BJ (cell line): ENCODE data around the gene SEMG2. TPM values are rescaled to one million over a fixed set of nuclear protein-coding genes. Genes with fewer than 3 reads are reported as not detected.

Source experiments
- CTCF ChIA-PET: fragments of 350-600 bp; formaldehyde crosslinking; extraction: SDS; loops from one replicate; lab custom pipeline; 2021; ENCODE audit warnings: antibody characterized with exemption, inconsistent platforms; lab: Yijun Ruan, JAX
- POLR2A ChIA-PET: fragments of 300-600 bp; sonication (Branson Sonifier 250); formaldehyde crosslinking; extraction: SDS; loops from one replicate; lab custom pipeline; 2021; ENCODE audit warnings: antibody characterized with exemption; lab: Charles Lee
- DNase-seq: peaks from one replicate; pipeline ENCODE4 v3.0.0-alpha.2; 2011; ENCODE audit warnings: low read depth
- H3K27me3 ChIP-seq: 2 replicates; pipeline ENCODE4 v1.6.0; 2011; ENCODE audit warnings: low read length; ENCODE audit not compliant: control insufficient read depth, insufficient read depth
- H3K36me3 ChIP-seq: 2 replicates; pipeline ENCODE4 v1.5.1; 2011; ENCODE audit warnings: low read length; ENCODE audit not compliant: control insufficient read depth, insufficient read depth
- H3K4me3 ChIP-seq: 2 replicates; pipeline ENCODE4 v1.5.1; 2011; ENCODE audit warnings: low read depth, mild to moderate bottlenecking, control low read depth, low read length
- polyA plus RNA-seq: library from polyadenylated mRNA; depleted of rRNA; stranded (reverse); fragments of >200 nt; gene quantifications from 2 replicates; pipeline ENCODE4 v1.2.3, GENCODE V29; 2011
- TF ChIP-seq, protein P1 (sequence below): IDR thresholded peaks from 2 replicates; pipeline ENCODE4 v1.5.1; 2011; ENCODE audit warnings: low read depth, mild to moderate bottlenecking, control low read depth, inconsistent platforms, low read length, moderate library complexity; ENCODE audit not compliant: insufficient read depth

The SEMG2 gene
- polyA plus RNA-seq, 1 experiment, result not detected

DNA sequence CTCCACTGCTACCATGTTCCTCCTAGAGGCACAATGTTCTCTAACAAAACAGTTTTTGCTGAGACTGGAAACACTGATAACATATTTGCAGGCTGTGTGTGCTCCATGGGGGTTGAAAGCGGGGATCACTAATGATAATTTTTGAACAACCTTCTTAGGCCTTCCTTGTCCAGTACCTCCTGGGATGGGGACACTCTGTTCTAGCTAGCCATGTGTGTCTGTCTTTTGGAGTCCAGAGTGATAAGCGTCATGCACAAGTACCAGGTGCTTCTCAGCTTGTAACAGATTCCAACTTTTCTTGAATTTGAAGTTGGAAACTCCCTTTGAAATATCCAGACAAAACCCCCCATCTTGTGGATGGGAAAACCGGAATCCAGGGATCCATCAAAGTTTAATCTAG, 31.3 kb upstream of the SEMG2 start:
- DNase-seq, result no peak
- Histone ChIP-seq H3K4me3 (no peak overlapping the region), H3K27me3 (peaks cover 4% of the 10 kb centered on the region), H3K36me3 (no peaks in the 10 kb centered on the region)
- TF ChIP-seq, protein P1, sequence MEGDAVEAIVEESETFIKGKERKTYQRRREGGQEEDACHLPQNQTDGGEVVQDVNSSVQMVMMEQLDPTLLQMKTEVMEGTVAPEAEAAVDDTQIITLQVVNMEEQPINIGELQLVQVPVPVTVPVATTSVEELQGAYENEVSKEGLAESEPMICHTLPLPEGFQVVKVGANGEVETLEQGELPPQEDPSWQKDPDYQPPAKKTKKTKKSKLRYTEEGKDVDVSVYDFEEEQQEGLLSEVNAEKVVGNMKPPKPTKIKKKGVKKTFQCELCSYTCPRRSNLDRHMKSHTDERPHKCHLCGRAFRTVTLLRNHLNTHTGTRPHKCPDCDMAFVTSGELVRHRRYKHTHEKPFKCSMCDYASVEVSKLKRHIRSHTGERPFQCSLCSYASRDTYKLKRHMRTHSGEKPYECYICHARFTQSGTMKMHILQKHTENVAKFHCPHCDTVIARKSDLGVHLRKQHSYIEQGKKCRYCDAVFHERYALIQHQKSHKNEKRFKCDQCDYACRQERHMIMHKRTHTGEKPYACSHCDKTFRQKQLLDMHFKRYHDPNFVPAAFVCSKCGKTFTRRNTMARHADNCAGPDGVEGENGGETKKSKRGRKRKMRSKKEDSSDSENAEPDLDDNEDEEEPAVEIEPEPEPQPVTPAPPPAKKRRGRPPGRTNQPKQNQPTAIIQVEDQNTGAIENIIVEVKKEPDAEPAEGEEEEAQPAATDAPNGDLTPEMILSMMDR, result no peak
- POLR2A ChIA-PET, result no interaction called here
- CTCF ChIA-PET, result interaction anchor here (0.9 to 1.7 kb wide), 2 partner anchors 26 to 28 kb away, joined by 3 to 4 read pairs; no protein-coding TSS in a partner anchor

- H3K4me3 ChIP-seq, result no peak overlapping the region
- TF ChIP-seq, protein P1, result no peak
- ChIA-PET CTCF (no interaction called here), POLR2A (no interaction called here)
- peaks cover 4% of the 10 kb centered on the region for H3K27me3 ChIP-seq
- no peak for DNase-seq
- no peaks in the 10 kb centered on the region for H3K36me3 ChIP-seq
Measured at GRCh38 chr20:45191926-45192325, 29.2 kb upstream of the SEMG2 start.

- ChIA-PET POLR2A (no interaction called here), CTCF (no interaction called here)
- Histone ChIP-seq H3K27me3 (peaks cover 2% of the 10 kb centered on the region; the same call in 1 of the 2 replicates), H3K36me3 (no peaks in the 10 kb centered on the region), H3K4me3 (no peak overlapping the region)
- TF ChIP-seq, protein P1, result no peak
- DNase-seq, result no peak
Measured at GRCh38 chr20:45193331-45193730, 27.8 kb upstream of the SEMG2 start.

GRCh38 chr20:45206725-45207124, 14.4 kb upstream of the SEMG2 start, which contains the start of gene SEMG1:
TSS of gene SEMG1 (plus strand) at chr20:45207033. CDS start at chr20:45207054, 21 bp downstream.
- TF ChIP-seq, protein P1, result no peak
- CTCF ChIA-PET, result no interaction called here

DNA sequence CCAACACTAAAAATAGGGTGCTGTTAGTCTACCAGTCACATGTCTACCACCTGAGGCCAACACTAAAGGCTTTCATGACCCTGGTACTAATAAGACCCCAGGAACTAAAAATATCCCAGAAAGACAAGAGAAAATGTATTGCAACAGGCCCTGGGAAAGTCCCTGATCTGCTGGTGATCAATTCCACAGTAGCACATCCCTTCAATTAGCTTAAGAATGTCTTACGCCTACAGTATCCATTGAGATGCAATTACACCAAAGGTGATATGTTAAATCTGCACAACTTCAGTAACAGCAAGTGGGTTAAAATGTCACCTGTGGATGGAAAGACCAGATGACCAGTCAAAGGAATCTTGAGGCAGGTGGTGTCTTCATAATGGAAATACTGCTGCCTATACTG, 11.2 kb upstream of the SEMG2 start:
- TF ChIP-seq, protein P1, result no peak
- CTCF ChIA-PET, result no interaction called here

More at GRCh38 chr20:45206725-45207124, 14.4 kb upstream of the SEMG2 start, which contains the start of gene SEMG1:
- H3K4me3 ChIP-seq, result no peak within 1 kb of the TSS
- POLR2A ChIA-PET, result no interaction called here
- no peaks in the 10 kb centered on the region for H3K36me3 ChIP-seq
- no peak for DNase-seq
- H3K27me3 ChIP-seq, result peaks cover 2% of the 10 kb centered on the region; the same call in 1 of the 2 replicates

More for the DNA sequence above, 11.2 kb upstream of the SEMG2 start:
- Histone ChIP-seq H3K36me3 (no peaks in the 10 kb centered on the region), H3K4me3 (no peak overlapping the region), H3K27me3 (peaks cover 2% of the 10 kb centered on the region; the same call in 1 of the 2 replicates)
- POLR2A ChIA-PET, result no interaction called here
- DNase-seq, result no peak
